H9 (cell line): ENCODE results near the gene ALOX12B. TPM values are rescaled to one million over a fixed set of nuclear protein-coding genes. Genes with fewer than 3 reads are reported as not detected.

Experiments used
- DNase-seq: peaks from one replicate; pipeline ENCODE4 v3.0.0-alpha.2; 2017
- H2AFZ ChIP-seq: one replicate; pipeline ENCODE4 v1.6.1; 2013; ENCODE audit warnings: mild to moderate bottlenecking, low read length, control low read depth, moderate library complexity
- H2AK5ac ChIP-seq: 2 replicates; pipeline ENCODE4 v1.6.1; 2013; ENCODE audit warnings: low read length, control low read depth, mixed read lengths; ENCODE audit not compliant: insufficient read length
- H2BK120ac ChIP-seq: one replicate; pipeline ENCODE4 v1.6.1; 2013; ENCODE audit warnings: low read depth, mild to moderate bottlenecking, low read length, control low read depth, inconsistent platforms; ENCODE audit not compliant: poor library complexity, severe bottlenecking
- H2BK12ac ChIP-seq: 2 replicates; pipeline ENCODE4 v1.6.1; 2013; ENCODE audit warnings: low read length, control low read depth, mixed read lengths, low read depth; ENCODE audit not compliant: insufficient read length
- H2BK15ac ChIP-seq: 2 replicates; pipeline ENCODE4 v1.6.1; 2013; ENCODE audit warnings: low read depth, low read length, control low read depth
- H2BK20ac ChIP-seq: one replicate; pipeline ENCODE4 v1.6.1; 2013; ENCODE audit warnings: low read depth, mild to moderate bottlenecking, low read length, control low read depth, inconsistent platforms; ENCODE audit not compliant: poor library complexity, severe bottlenecking
- H2BK5ac ChIP-seq: 2 replicates; pipeline ENCODE4 v1.6.1; 2013; ENCODE audit warnings: low read length, control low read depth, mixed read lengths; ENCODE audit not compliant: insufficient read length
- H3K14ac ChIP-seq: 2 replicates; pipeline ENCODE4 v1.6.1; 2013; ENCODE audit warnings: low read length, control low read depth; ENCODE audit not compliant: insufficient read depth
- H3K18ac ChIP-seq: 2 replicates; pipeline ENCODE4 v1.6.1; 2013; ENCODE audit warnings: low read depth, mild to moderate bottlenecking, mixed read lengths, low read length, control low read depth; ENCODE audit not compliant: insufficient read length
- H3K23ac ChIP-seq: 2 replicates; pipeline ENCODE4 v1.6.1; 2013; ENCODE audit warnings: low read length, control low read depth, mixed read lengths, low read depth; ENCODE audit not compliant: insufficient read length
- H3K23me2 ChIP-seq: 2 replicates; pipeline ENCODE4 v1.6.1; 2013; ENCODE audit warnings: low read depth, mild to moderate bottlenecking, mixed read lengths, low read length, control low read depth; ENCODE audit not compliant: insufficient read length, poor library complexity, severe bottlenecking
- H3K27ac ChIP-seq: 2 replicates; pipeline ENCODE4 v1.5.1; 2013; ENCODE audit warnings: low read length, control low read depth, mixed read lengths, low read depth; ENCODE audit not compliant: insufficient read length
- H3K27me3 ChIP-seq: 2 replicates; pipeline ENCODE4 v1.6.1; 2013; ENCODE audit warnings: low read length, control low read depth, inconsistent platforms; ENCODE audit not compliant: insufficient read depth
- H3K4ac ChIP-seq: 2 replicates; pipeline ENCODE4 v1.6.1; 2013; ENCODE audit warnings: low read depth, mild to moderate bottlenecking, control low read depth, inconsistent platforms, low read length, moderate library complexity
- H3K4me1 ChIP-seq: 2 replicates; pipeline ENCODE4 v1.6.1; 2013; ENCODE audit warnings: low read length, control low read depth, inconsistent platforms; ENCODE audit not compliant: insufficient read depth
- H3K4me2 ChIP-seq: 2 replicates; pipeline ENCODE4 v1.6.1; 2013; ENCODE audit warnings: low read length, control low read depth, mixed read lengths; ENCODE audit not compliant: insufficient read length, insufficient read depth
- H3K56ac ChIP-seq: 2 replicates; pipeline ENCODE4 v1.6.1; 2013; ENCODE audit warnings: low read depth, mild to moderate bottlenecking, mixed read lengths, low read length, control low read depth; ENCODE audit not compliant: insufficient read length
- H3K79me1 ChIP-seq: 2 replicates; pipeline ENCODE4 v1.6.1; 2013; ENCODE audit warnings: low read depth, mild to moderate bottlenecking, moderate library complexity, low read length, control low read depth, inconsistent platforms; ENCODE audit not compliant: insufficient read depth, poor library complexity, severe bottlenecking
- H3K79me2 ChIP-seq: 2 replicates; pipeline ENCODE4 v1.6.1; 2013; ENCODE audit warnings: low read length, control low read depth, inconsistent platforms; ENCODE audit not compliant: insufficient read depth
- H3K9ac ChIP-seq: 2 replicates; pipeline ENCODE4 v1.6.1; 2013; ENCODE audit warnings: low read length, control low read depth, mixed read lengths; ENCODE audit not compliant: insufficient read length; ENCODE audit errors: extremely low read depth
- H3K9me3 ChIP-seq: one replicate; pipeline ENCODE4 v1.6.1; 2013; ENCODE audit warnings: low read depth, low read length, inconsistent platforms; ENCODE audit not compliant: control insufficient read depth
- H3T11ph ChIP-seq: one replicate; pipeline ENCODE4 v1.6.1; 2013; ENCODE audit warnings: mild to moderate bottlenecking, low read length, control low read depth, inconsistent platforms
- H4K20me1 ChIP-seq: one replicate; pipeline ENCODE4 v1.6.1; 2013; ENCODE audit not compliant: control insufficient read depth, insufficient read length, insufficient read depth
- H4K5ac ChIP-seq: 2 replicates; pipeline ENCODE4 v1.6.1; 2013; ENCODE audit warnings: low read depth, mild to moderate bottlenecking, mixed read lengths, low read length, control low read depth; ENCODE audit not compliant: insufficient read length
- H4K8ac ChIP-seq: replicated peaks from 2 replicates; pipeline ENCODE4 v1.6.1; 2013; ENCODE audit warnings: low read length, control low read depth, mixed read lengths, low read depth; ENCODE audit not compliant: insufficient read length
- H4K91ac ChIP-seq: 2 replicates; pipeline ENCODE4 v1.6.1; 2013; ENCODE audit warnings: low read depth, mild to moderate bottlenecking, moderate library complexity, mixed read lengths, low read length, control low read depth; ENCODE audit not compliant: insufficient read length
- H3K27ac Mint-ChIP-seq, 3 experiments: 2 replicates in 2 of 3; 3 replicates in 1 of 3; pipeline ENCODE4 v1.8.0; 2020 to 2021; ENCODE audit warnings: mixed read lengths in 3 of 3, mild to moderate bottlenecking in 1 of 3, moderate library complexity in 1 of 3
- H3K27me3 Mint-ChIP-seq: 2 replicates; pipeline ENCODE4 v1.8.0; 2021; ENCODE audit warnings: low read depth, mild to moderate bottlenecking, moderate library complexity, mixed read lengths
- H3K36me3 Mint-ChIP-seq, 3 experiments: 2 replicates in 2 of 3; 3 replicates in 1 of 3; pipeline ENCODE4 v1.8.0; 2020 to 2021; ENCODE audit warnings: low read depth in 3 of 3, mixed read lengths in 3 of 3; ENCODE audit not compliant: insufficient read depth in 1 of 3
- H3K4me1 Mint-ChIP-seq, 2 experiments: 2 replicates each; pipeline ENCODE4 v1.8.0; 2020; ENCODE audit warnings: mixed read lengths in 2 of 2
- H3K4me3 Mint-ChIP-seq, 2 experiments: 2 replicates in 1 of 2; 3 replicates in 1 of 2; pipeline ENCODE4 v1.8.0; 2020 to 2021; ENCODE audit warnings: mild to moderate bottlenecking in 2 of 2, mixed read lengths in 2 of 2, moderate library complexity in 1 of 2
- H3K9me3 Mint-ChIP-seq, 2 experiments: 2 replicates in 1 of 2; 3 replicates in 1 of 2; pipeline ENCODE4 v1.8.0; 2020; ENCODE audit warnings: mild to moderate bottlenecking in 2 of 2, mixed read lengths in 2 of 2, moderate library complexity in 1 of 2
- WGBS: extraction: QIAGEN DNeasy Blood & Tissue Kit; methylation state at CpG from one replicate; pipeline ENCODE4 v1.1.7; 2013; ENCODE audit warnings: missing lambda C conversion rate, low lambda C conversion rate, mixed read lengths; ENCODE audit not compliant: insufficient read length; ENCODE audit errors: extremely low coverage; 5-methylcytosine and 5-hydroxymethylcytosine counted together
- total RNA-seq: library from RNA; stranded (reverse); gene quantifications from 2 replicates; pipeline ENCODE4 v1.2.1, GENCODE V29; 2021
- TF ChIP-seq, protein P1 (sequence below): fragments of 200-600 bp; sonication (generic); conservative IDR thresholded peaks from 3 replicates; pipeline ENCODE4 v1.8.0; 2021; ENCODE audit warnings: antibody characterized with exemption, mild to moderate bottlenecking

The ALOX12B gene
- total RNA-seq, 1 experiment from 2014 or later = 1.2 TPM

DNA sequence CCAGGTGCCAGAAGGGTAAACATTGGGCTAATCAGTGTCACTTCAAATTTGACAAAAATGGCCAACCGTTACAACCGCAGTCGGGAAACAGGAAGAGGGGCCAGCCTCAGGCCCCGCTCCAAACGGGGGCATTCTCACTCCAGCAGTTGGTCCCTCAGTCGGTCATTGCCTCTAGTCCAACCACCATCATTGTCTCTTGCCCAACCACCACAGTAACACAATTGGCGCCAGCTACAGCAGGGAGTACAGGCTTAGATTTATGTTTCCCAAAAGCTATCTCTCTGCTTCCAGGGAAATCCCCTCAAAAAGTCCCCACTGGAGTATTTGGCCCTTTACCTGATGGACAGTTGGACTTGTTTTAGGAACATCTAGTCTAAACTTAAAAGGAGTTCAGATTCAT is 28.4 kb downstream of the ALOX12B start:
- Histone ChIP-seq H4K91ac (no peak overlapping the region), H3K4ac (no peak overlapping the region), H3K79me2 (no peaks in the 10 kb centered on the region), H2BK15ac (no peak overlapping the region), H4K20me1 (no peaks in the 10 kb centered on the region), H3K56ac (no peak overlapping the region), H3K27ac (no peak overlapping the region), H2BK12ac (no peak overlapping the region), H3K27me3 (peaks cover 13% of the 10 kb centered on the region; the same call in 1 of the 2 replicates), H4K8ac (no peak overlapping the region), H3K9me3 (no peaks in the 10 kb centered on the region), H2BK5ac (no peak overlapping the region), H3K23ac (no peak overlapping the region), H3K9ac (no peak overlapping the region), H3K4me1 (peaks cover 3% of the 10 kb centered on the region; the same call in 1 of the 2 replicates), H3K18ac (no peak overlapping the region), H4K5ac (no peak overlapping the region), H3K4me2 (no peak overlapping the region), H2BK20ac (no peak overlapping the region), H3K23me2 (peaks cover 10% of the 10 kb centered on the region), H3K14ac (no peak overlapping the region), H2AK5ac (no peak overlapping the region), H2AFZ (no peak overlapping the region), H2BK120ac (no peak overlapping the region), H3K79me1 (no peaks in the 10 kb centered on the region), H3T11ph (no peak overlapping the region)
- Mint-ChIP-seq H3K4me3 (no peak overlapping the region), H3K9me3 (no peaks in the 10 kb centered on the region), H3K27me3 (peaks cover 75% of the 10 kb centered on the region), H3K27ac (no peak overlapping the region), H3K36me3 (no peaks in the 10 kb centered on the region), H3K4me1 (peaks cover 35 to 38% of the 10 kb centered on the region in 2 experiments)
- no CpG with 5 or more reads among the region's 7 CpGs for WGBS
- DNase-seq = no peak
- TF ChIP-seq, protein P1, sequence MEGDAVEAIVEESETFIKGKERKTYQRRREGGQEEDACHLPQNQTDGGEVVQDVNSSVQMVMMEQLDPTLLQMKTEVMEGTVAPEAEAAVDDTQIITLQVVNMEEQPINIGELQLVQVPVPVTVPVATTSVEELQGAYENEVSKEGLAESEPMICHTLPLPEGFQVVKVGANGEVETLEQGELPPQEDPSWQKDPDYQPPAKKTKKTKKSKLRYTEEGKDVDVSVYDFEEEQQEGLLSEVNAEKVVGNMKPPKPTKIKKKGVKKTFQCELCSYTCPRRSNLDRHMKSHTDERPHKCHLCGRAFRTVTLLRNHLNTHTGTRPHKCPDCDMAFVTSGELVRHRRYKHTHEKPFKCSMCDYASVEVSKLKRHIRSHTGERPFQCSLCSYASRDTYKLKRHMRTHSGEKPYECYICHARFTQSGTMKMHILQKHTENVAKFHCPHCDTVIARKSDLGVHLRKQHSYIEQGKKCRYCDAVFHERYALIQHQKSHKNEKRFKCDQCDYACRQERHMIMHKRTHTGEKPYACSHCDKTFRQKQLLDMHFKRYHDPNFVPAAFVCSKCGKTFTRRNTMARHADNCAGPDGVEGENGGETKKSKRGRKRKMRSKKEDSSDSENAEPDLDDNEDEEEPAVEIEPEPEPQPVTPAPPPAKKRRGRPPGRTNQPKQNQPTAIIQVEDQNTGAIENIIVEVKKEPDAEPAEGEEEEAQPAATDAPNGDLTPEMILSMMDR = no peak
